K562 (cell line): Measurements from ENCODE around the gene C6orf89. TPM values are rescaled to one million over a fixed set of nuclear protein-coding genes. Genes with fewer than 3 reads are reported as not detected.
A peak's percentile ranks its signal among the peaks of the same experiment; 100 is the strongest.

Experiments
- ATAC-seq: fragments of 200-7000 bp; cut with Tn5 transposase; 3 replicates; pipeline ENCODE4 v1.9.1; 2020; ENCODE audit warnings: moderate library complexity
- BruUV-seq: library from RNA; stranded (reverse); fragments of 400-500 nt; replicated peaks from 2 replicates; lab custom pipeline; 2021; lab: Mats Ljungman, UMichigan
- CTCF ChIA-PET: fragments of 300-600 bp; formaldehyde crosslinking; extraction: SDS; loops from one replicate; lab custom pipeline; 2021; ENCODE audit warnings: low intra/inter-chr PET ratio; lab: Yijun Ruan, JAX
- POLR2A ChIA-PET: fragments of 300-600, 350-650 bp; sonication (Branson Sonifier 250); formaldehyde crosslinking; extraction: SDS; loops from one replicate; lab custom pipeline; 2021; ENCODE audit warnings: antibody characterized with exemption, inconsistent platforms; lab: Yijun Ruan, JAX
- DNase-seq, 4 experiments: peaks; one replicate each; pipeline versions ENCODE4 v3.0.0 to v3.0.0-alpha.2; 2011 to 2018; ENCODE audit warnings: low spot score in 3 of 4, mixed read lengths in 3 of 4; ENCODE audit errors: extremely low read depth in 1 of 4
- FAIRE-seq: peaks from 2 replicates; lab custom pipeline; 2011; peaks lifted over from hg19 to GRCh38; lab: Jason Lieb, UNC
- H2AFZ ChIP-seq: 2 replicates; pipeline ENCODE4 v1.6.0; 2011; ENCODE audit warnings: low read depth, low read length, control low read depth, inconsistent platforms
- H3K27ac ChIP-seq: fragments of 200-600 bp; 3 replicates; pipeline ENCODE4 v1.8.0; 2011; ENCODE audit warnings: low read depth, mild to moderate bottlenecking, control low read depth, inconsistent platforms, low read length, moderate library complexity, mixed read lengths; ENCODE audit errors: extremely low read depth
- H3K27me3 ChIP-seq, 2 experiments: fragments of 300-600 bp in 1 of 2; 2 replicates in 1 of 2; 3 replicates in 1 of 2; pipeline versions ENCODE4 v1.6.0 to v1.8.0; 2011; ENCODE audit warnings: inconsistent platforms in 2 of 2, low read length in 2 of 2, mild to moderate bottlenecking in 1 of 2, mixed read lengths in 1 of 2, moderate library complexity in 1 of 2; ENCODE audit not compliant: control insufficient read depth in 2 of 2, insufficient read depth in 2 of 2
- H3K36me3 ChIP-seq: fragments of 300-600 bp; 3 replicates; pipeline ENCODE4 v1.8.0; 2011; ENCODE audit warnings: mild to moderate bottlenecking, low read length, inconsistent platforms; ENCODE audit not compliant: control insufficient read depth, insufficient read depth
- H3K4me1 ChIP-seq, 2 experiments: fragments of 200-600 bp in 1 of 2; replicated peaks in 1 of 2; 2 replicates in 1 of 2; 3 replicates in 1 of 2; pipeline versions ENCODE4 v1.5.1 to v1.8.0; 2011; ENCODE audit warnings: inconsistent platforms in 2 of 2, low read length in 2 of 2, mild to moderate bottlenecking in 1 of 2, mixed read lengths in 1 of 2, moderate library complexity in 1 of 2; ENCODE audit not compliant: control insufficient read depth in 2 of 2, insufficient read depth in 2 of 2
- H3K4me2 ChIP-seq: 2 replicates; pipeline ENCODE4 v1.6.1; 2011; ENCODE audit warnings: low read length, control low read depth, inconsistent platforms, mixed read lengths; ENCODE audit not compliant: insufficient read depth
- H3K4me3 ChIP-seq: fragments of 200-600 bp; sonication (generic), shearing (Covaris generic); 2 replicates; pipeline ENCODE4 v1.5.1; 2016; ENCODE audit warnings: control low read depth, inconsistent platforms
- H3K79me2 ChIP-seq: fragments of 200-600 bp; 3 replicates; pipeline ENCODE4 v1.8.0; 2011; ENCODE audit warnings: low read length, inconsistent platforms; ENCODE audit not compliant: control insufficient read depth, insufficient read depth
- H3K9ac ChIP-seq, 2 experiments: 2 replicates each; pipeline versions ENCODE4 v1.6.0 to v1.6.1; 2011; ENCODE audit warnings: low read depth in 2 of 2, low read length in 2 of 2, control low read depth in 1 of 2, inconsistent platforms in 1 of 2, mild to moderate bottlenecking in 1 of 2, mixed read lengths in 1 of 2; ENCODE audit not compliant: insufficient read depth in 1 of 2
- H3K9me1 ChIP-seq: one replicate; pipeline ENCODE4 v1.6.0; 2011; ENCODE audit warnings: inconsistent platforms, mild to moderate bottlenecking, low read length, moderate library complexity; ENCODE audit not compliant: control insufficient read depth, insufficient read depth
- H3K9me3 ChIP-seq: replicated peaks from 2 replicates; pipeline ENCODE4 v1.5.1; 2011; ENCODE audit warnings: low read depth, low read length, inconsistent platforms; ENCODE audit not compliant: control insufficient read depth, insufficient read depth
- H4K20me1 ChIP-seq: replicated peaks from 2 replicates; pipeline ENCODE4 v1.6.1; 2011; ENCODE audit warnings: low read length, inconsistent platforms, mixed read lengths; ENCODE audit not compliant: control insufficient read depth, insufficient read depth
- E2F3 ChIP-seq: fragments of 250-450 bp; sonication (Bioruptor Pico); IDR thresholded peaks from 2 replicates; pipeline ENCODE4 v1.4.0; 2020; ENCODE audit warnings: mild to moderate bottlenecking
- PYGO2 ChIP-seq: fragments of 450-650 bp; IDR thresholded peaks from 2 replicates; pipeline ENCODE4 v1.6.1; 2016; ENCODE audit warnings: mild to moderate bottlenecking, missing genetic modification characterization, moderate library complexity, missing compliant biosample characterization
- XRCC4 ChIP-seq: IDR thresholded peaks from one replicate; pipeline ENCODE4 v1.6.1; 2011; ENCODE audit not compliant: insufficient read depth, insufficient read length; ENCODE audit errors: extremely low read depth
- whole genome bisulfite sequencing: fragments of 100-300 bp; shearing (Covaris generic); methylation state at CpG from one replicate; pipeline ENCODE4 v1.1.6; 2016; ENCODE audit warnings: low coverage, mixed read lengths; ENCODE audit not compliant: insufficient coverage; ENCODE audit errors: missing lambda C conversion rate; 5-methylcytosine and 5-hydroxymethylcytosine counted together
- in situ Hi-C: fragments of 300-500 bp; cut with MboI; formaldehyde crosslinking; loops from 4 replicates; pipeline ENCODE4 v1.15.0; 2018; ENCODE audit warnings: inconsistent platforms, mixed read lengths
- intact Hi-C: fragments of 100-400 bp; cut with micrococcal nuclease; formaldehyde crosslinking; loops from 2 replicates; pipeline ENCODE4 v1.14.2; 2022
- polyA plus RNA-seq, 8 experiments: library from polyadenylated mRNA; depleted of rRNA in 4 of 8; stranded (reverse) in 5 of 8; unstranded in 3 of 8; fragments of >200 nt; fragmentation: Nextera tagmentation in 2 of 8; fragmentation: Illumina TruSeq in 1 of 8; extraction: Ambion mirVana in 2 of 8; extraction: Trizol in 1 of 8; gene quantifications; 2 replicates each; pipeline versions ENCODE4 v1.2.1 to v1.2.3, GENCODE V29; 2011 to 2014; ENCODE audit warnings: inconsistent platforms in 1 of 8, missing spikeins in 1 of 8
- total RNA-seq, 7 experiments: library from RNA; depleted of rRNA in 6 of 7; stranded (reverse); fragments of >200 nt in 6 of 7; fragmentation: Illumina TruSeq in 2 of 7; extraction: Trizol in 2 of 7; gene quantifications; 2 replicates each; pipeline versions ENCODE4 v1.2.1 to v1.2.3, GENCODE V29; 2011 to 2021; ENCODE audit warnings: low replicate concordance in 1 of 7
- TF ChIP-seq, protein P1 (sequence below): sonication (generic); formaldehyde crosslinking; IDR thresholded peaks from 2 replicates; pipeline ENCODE4 v1.8.1; 2023; ENCODE audit warnings: mild to moderate bottlenecking, missing genetic modification reagents

Gene C6orf89
- total and polyA plus RNA-seq, 9 of the 15 experiments (the other 6 are each of a cell fraction or from before 2014, with no cell fraction given): 35.2 to 111 (median 58.5) TPM

- Histone ChIP-seq H3K27ac (no peak overlapping the region), H3K4me1 (peaks cover 0 to 10% of the 10 kb centered on the region in 2 experiments; a peak in 3 of 5 replicates), H3K79me2 (no peaks in the 10 kb centered on the region), H3K4me2 (no peak overlapping the region), H2AFZ (no peak overlapping the region), H3K4me3 (no peak overlapping the region), H3K9me1 (no peaks in the 10 kb centered on the region), H3K36me3 (peaks cover 92% of the 10 kb centered on the region), H3K27me3 (no peaks in the 10 kb centered on the region), H3K9ac (0 out of 4 replicates have a peak overlapping the region, but pooled peaks of 1 of the 2 experiments have one; percentile 21), H3K9me3 (no peaks in the 10 kb centered on the region), H4K20me1 (0 out of 2 replicates have a peak, but pooled peaks cover 3% of the 10 kb centered on the region)
- no TSS peak for BruUV-seq
- FAIRE-seq (no peak), DNase-seq (no peak), ATAC-seq (peak; percentile 32; the same call in 2 of the 3 replicates)
- intact Hi-C loops: loop anchor here (10.0 kb wide), 1 partner anchor 102 kb away; no protein-coding TSS in a partner anchor
- in situ Hi-C loops: no loop called here
- ChIA-PET CTCF (no interaction called here), POLR2A (interaction anchor here (1.4 kb wide), 1 partner anchor 15 kb away, joined by 5 read pairs; no protein-coding TSS in a partner anchor)
- TF ChIP-seq E2F3 (CRISPR knock-in tag) (no peak), XRCC4 (no peak), PYGO2 (no peak)
- TF ChIP-seq, protein P1, sequence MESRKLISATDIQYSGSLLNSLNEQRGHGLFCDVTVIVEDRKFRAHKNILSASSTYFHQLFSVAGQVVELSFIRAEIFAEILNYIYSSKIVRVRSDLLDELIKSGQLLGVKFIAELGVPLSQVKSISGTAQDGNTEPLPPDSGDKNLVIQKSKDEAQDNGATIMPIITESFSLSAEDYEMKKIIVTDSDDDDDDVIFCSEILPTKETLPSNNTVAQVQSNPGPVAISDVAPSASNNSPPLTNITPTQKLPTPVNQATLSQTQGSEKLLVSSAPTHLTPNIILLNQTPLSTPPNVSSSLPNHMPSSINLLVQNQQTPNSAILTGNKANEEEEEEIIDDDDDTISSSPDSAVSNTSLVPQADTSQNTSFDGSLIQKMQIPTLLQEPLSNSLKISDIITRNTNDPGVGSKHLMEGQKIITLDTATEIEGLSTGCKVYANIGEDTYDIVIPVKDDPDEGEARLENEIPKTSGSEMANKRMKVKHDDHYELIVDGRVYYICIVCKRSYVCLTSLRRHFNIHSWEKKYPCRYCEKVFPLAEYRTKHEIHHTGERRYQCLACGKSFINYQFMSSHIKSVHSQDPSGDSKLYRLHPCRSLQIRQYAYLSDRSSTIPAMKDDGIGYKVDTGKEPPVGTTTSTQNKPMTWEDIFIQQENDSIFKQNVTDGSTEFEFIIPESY (CRISPR knock-in tag): peak; percentile 92
- 63% methylated on average over 8 of the region's 8 CpGs for WGBS
Observed at GRCh38 chr6:36912586-36912985, 26.8 kb downstream of the C6orf89 start.
